ENCODE data around the gene DPPA2. TPM values are rescaled to one million over a fixed set of nuclear protein-coding genes. Genes with fewer than 3 reads are reported as not detected.

Gene DPPA2
- total RNA-seq, 2 donors from 2014 or later = not detected

- intact Hi-C loops (cut with DNase I) = no loop called here
- Histone ChIP-seq H3K27me3 (no peaks in the 10 kb centered on the region), H3K4me1 (no peaks in the 10 kb centered on the region), H3K36me3 (no peaks in the 10 kb centered on the region), H3K4me3 (no peak overlapping the region), H3K9me3 (no peaks in the 10 kb centered on the region), H3K9ac (ENCODE audit: low read depth in 2 of 2, low read length in 2 of 2) (no peak overlapping the region), H3K27ac (no peak overlapping the region)
- no peak for TF ChIP-seq CTCF (IDR thresholded peaks at IDR 0.05)
- DNase-seq = no peak
Observed at GRCh38 chr3:109313061-109313460, 3.3 kb downstream of the DPPA2 start.

- H3K9ac ChIP-seq (ENCODE audit: low read depth in 2 of 2, low read length in 2 of 2) = no peak overlapping the region
- TF ChIP-seq CTCF (IDR thresholded peaks at IDR 0.05) = no peak
- no peaks in the 10 kb centered on the region for H3K4me1 ChIP-seq
- no peaks in the 10 kb centered on the region for H3K9me3 ChIP-seq
- DNase-seq = no peak
- H3K36me3 ChIP-seq = no peaks in the 10 kb centered on the region
- H3K4me3 ChIP-seq = no peak overlapping the region
- no peaks in the 10 kb centered on the region for H3K27me3 ChIP-seq
- H3K27ac ChIP-seq = no peak overlapping the region
- intact Hi-C loops (cut with DNase I) = no loop called here
Observed at GRCh38 chr3:109297496-109297895, 18.8 kb downstream of the DPPA2 start.

GRCh38 chr3:109284071-109284470 lies 32.2 kb downstream of the DPPA2 start:
- H3K9me3 ChIP-seq = no peaks in the 10 kb centered on the region
- no peak overlapping the region for H3K27ac ChIP-seq
- no peak for TF ChIP-seq CTCF (IDR thresholded peaks at IDR 0.05)
- H3K36me3 ChIP-seq = no peaks in the 10 kb centered on the region
- H3K9ac ChIP-seq (ENCODE audit: low read depth in 2 of 2, low read length in 2 of 2) = no peak overlapping the region
- intact Hi-C loops (cut with DNase I) = no loop called here
- no peaks in the 10 kb centered on the region for H3K4me1 ChIP-seq
- H3K4me3 ChIP-seq = no peak overlapping the region
- no peak for DNase-seq
- H3K27me3 ChIP-seq = no peaks in the 10 kb centered on the region

GRCh38 chr3:109278546-109278945 lies 37.8 kb downstream of the DPPA2 start:
- Histone ChIP-seq H3K4me3 (no peak overlapping the region), H3K9me3 (no peaks in the 10 kb centered on the region), H3K9ac (ENCODE audit: low read depth in 2 of 2, low read length in 2 of 2) (no peak overlapping the region), H3K27me3 (no peaks in the 10 kb centered on the region), H3K27ac (no peak overlapping the region), H3K4me1 (no peaks in the 10 kb centered on the region), H3K36me3 (no peaks in the 10 kb centered on the region)
- TF ChIP-seq CTCF (IDR thresholded peaks at IDR 0.05) = no peak
- DNase-seq = no peak
- intact Hi-C loops (cut with DNase I) = no loop called here

GRCh38 chr3:109278141-109278540 lies 38.2 kb downstream of the DPPA2 start:
- DNase-seq = no peak
- Histone ChIP-seq H3K4me3 (no peak overlapping the region), H3K9me3 (no peaks in the 10 kb centered on the region), H3K9ac (ENCODE audit: low read depth in 2 of 2, low read length in 2 of 2) (no peak overlapping the region), H3K4me1 (no peaks in the 10 kb centered on the region), H3K36me3 (no peaks in the 10 kb centered on the region), H3K27ac (no peak overlapping the region), H3K27me3 (no peaks in the 10 kb centered on the region)
- TF ChIP-seq CTCF (IDR thresholded peaks at IDR 0.05) = no peak
- intact Hi-C loops (cut with DNase I) = no loop called here

Data from colonic mucosa (tissue), 4 donors.